HG03442 (cell line): ENCODE data around the gene C11orf21.
"Not testable (repeated sequence)": the region's sequence is repeated elsewhere in the genome, so short reads cannot be mapped to it uniquely, and the experiment has no call there.

Experiments
- ATAC-seq: cut with Tn5 transposase; IDR thresholded peaks from one replicate; pipeline ENCODE4 v1.9.1; 2021; ENCODE audit warnings: mild to moderate bottlenecking, moderate library complexity; ENCODE audit not compliant: unreplicated experiment

The C11orf21 gene

DNA sequence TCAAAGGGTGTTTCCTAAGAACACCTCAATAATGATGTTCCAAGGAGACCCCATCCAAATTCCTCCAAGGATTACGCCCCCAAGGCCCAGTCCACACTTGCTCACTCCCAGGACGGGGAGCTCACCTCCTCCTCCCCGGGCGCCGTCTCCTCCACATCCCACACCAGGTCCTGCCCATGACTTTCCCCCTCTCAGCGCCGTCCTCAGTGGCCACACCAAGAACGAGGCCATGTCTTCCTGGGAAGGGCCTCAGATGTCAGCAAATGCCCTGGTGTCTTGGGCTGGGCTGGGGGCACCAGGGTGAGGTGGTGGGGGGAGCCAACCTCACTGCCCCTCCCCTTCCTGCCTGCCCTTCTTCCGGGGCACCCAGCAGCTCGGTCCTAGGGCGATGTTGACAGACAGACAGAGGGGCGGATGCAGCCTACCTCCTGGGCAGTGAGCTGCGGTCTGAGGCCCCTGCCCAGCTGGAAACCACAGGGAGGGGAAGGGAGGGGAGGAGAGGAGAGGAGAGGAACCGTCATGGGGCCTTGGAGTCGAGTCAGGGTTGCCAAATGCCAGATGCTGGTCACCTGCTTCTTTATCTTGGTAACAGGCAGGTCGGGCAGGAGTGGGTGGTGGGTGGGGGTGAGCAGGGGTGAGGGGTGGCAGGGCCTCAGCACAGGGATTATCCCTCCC, at the start of gene C11orf21, which contains the start of gene TSPAN32:
C11orf21 (minus strand) TSS at position 288 of the 675 bp plus-strand sequence; CDS start at position 178, 110 bp downstream.
TSPAN32 (plus strand) TSS at position 383 of the 675 bp plus-strand sequence; CDS start at position 520, 137 bp downstream.
- no peak for ATAC-seq

DNA sequence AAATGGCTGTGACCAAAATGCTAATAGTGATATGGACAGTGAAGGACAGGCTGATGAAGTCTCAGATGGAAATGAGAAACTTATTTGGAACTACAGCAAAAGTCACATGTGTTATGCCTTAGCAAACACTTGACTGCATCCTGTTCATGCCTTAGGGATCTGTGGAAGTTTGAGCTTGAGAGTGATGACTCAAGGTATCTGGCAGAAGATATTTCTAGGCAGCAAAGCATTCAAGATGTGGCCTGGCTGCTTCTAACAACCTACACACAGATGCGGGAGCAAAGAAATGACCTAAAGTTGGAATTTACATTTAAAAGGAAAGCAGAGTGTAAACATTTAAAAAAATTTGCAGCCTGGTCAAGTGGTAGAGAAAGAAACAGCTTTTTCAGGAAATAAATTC, 47.3 kb upstream of the C11orf21 start:
- no peak for ATAC-seq

DNA sequence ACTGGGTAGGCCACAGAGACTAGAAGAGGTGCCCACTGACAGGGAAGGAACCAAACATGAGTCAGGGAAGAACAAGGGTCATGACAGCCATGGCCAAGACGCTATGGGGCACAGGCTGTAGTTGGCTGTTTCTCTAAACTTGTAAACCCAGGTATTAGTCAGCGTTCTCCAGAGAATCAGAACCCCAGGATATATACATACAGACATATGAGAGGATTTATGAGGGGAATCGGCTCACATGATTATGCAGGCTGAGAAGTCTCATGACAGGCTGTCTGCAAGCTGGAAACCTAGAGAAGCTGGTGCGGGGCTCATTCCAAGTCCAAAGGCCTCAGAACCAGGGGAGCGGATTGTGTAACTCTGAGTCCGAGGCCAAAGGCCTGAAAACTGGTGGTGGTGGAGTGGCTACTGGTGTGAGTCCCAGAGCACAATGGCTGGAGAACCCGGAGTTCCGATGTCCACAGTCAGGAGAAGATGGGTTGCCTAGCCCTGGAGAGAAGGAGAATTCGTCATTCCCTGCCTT, 45.7 kb upstream of the C11orf21 start:
- no peak for ATAC-seq

DNA sequence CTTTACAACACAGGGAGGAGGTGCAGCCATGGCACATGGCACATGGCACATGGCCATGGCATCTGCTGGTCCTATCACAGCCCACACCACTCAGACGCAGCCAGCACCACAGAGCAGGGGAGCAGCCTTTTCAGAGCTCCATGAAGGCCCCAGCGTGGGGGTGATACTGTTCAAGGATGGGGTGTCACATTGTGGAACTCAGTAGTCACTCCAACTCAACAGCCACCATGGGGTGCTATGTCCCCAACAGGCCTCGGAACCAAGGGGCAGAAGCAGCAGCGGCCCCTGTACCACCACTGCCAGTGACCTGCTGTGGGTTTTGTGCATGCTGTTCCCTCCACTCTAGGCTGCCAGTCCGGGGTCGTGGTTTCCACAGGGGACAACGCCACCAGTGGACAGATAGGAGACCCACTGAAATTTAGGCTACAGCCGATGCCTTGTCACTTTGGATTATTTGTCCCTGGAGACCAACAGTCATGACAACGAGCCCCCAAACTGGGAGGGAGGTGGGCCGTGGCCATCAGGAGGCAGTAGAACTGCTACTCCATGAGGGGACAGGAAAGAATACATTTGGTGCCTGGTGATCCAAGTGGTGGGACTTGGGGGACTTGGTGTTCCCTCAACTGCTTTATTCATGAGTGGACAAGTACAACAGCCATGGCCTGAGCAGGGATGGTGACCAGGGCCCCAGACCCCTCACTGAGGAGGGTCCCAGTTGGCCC, 45.0 kb upstream of the C11orf21 start:
- ATAC-seq, result no peak

DNA sequence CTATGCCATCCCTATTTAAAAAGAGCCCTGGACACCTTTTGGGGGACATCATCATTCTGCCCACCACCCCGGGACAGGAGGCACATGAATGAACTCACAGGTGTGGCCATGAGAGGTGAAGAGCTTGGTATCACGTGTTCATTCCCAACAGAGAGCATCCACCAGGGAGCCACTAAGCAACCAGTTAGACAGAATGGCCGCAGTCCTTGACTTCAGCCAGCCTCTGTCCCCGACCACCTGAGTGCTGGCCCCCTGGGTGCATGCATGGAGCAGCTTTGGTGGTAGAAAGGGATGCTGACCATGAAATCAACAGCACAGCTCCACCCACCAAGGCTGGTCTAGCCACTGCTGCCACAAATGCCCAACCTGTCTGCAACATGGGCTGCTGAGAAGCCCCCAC, 44.3 kb upstream of the C11orf21 start:
- no peak for ATAC-seq

DNA sequence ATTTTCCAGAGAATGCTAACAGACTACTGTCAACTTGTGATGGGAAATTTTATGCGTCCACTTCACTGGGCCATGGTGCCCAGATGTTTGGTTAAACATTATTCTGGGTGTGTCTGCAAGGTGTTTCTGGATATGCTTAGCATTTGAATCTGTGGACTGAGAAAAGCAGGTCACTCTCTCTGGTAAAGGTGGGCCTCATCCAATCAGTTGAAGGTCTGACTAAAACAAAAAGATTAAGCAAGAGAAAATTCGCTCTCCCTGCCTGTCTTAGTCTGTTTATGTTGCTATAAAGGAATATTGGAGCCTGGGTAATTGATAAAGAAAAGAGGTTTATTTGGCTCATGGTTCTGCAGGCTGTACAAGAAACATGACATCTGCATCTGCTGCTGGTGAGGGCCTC, 43.3 kb upstream of the C11orf21 start:
- ATAC-seq, result no peak

DNA sequence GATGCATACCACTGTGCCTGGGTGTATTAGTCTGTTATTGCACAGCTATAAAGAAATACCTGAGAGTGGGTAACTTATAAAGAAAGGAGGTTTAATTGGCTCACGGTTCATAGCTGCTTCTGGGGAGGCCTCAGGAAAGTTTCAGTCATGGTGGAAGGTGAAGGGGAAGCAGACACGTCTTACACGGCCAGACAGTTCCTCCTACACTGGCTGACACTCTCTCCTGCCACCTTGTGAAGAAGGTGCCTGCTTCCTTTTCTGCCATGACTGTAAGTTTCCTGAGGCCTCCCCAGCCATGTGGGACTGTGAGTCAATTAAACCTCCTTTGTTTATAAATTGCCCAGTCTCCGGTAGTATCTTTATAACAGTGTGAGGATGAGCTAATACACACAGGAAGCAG, 41.8 kb upstream of the C11orf21 start:
- ATAC-seq, result no peak

DNA sequence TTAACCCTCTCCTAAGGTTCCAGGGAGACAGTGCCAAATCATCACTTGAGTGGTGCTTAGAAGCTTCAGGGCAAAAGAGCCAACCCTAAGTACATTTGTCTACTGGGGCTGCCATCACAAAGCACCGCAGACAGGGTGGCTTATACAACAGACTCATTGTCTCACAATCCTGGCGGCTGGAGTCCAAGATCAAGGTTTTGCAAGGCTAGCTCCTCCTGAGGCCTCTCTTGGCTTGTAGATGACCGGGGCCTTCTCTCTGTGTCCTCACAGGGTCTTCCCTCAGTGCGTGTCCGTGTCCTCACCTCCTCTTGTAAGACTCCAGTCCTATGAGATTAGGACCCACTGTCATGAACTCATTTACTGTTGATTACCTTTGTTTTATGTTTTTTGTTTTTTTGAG, 41.3 kb upstream of the C11orf21 start:
- ATAC-seq, result no peak

DNA sequence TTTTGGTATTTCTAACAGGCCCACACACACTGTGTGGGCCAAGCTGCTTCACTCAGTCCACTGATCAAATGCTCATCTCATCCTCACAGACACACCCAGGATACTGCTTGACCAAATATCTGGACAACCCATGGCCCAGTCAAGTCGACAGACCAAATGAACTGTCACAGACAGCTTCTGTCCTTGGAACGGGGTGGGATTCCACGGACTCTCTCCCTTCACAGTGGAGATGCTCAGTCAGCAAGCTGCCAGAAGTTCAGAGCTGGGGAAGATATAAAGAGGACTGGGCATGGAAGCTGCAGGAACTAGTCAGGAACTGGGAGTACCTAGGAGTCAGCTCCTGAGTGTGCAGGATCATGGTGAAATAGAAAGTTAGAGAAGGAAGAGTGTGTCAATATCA, 40.8 kb upstream of the C11orf21 start:
- ATAC-seq, result no peak

DNA sequence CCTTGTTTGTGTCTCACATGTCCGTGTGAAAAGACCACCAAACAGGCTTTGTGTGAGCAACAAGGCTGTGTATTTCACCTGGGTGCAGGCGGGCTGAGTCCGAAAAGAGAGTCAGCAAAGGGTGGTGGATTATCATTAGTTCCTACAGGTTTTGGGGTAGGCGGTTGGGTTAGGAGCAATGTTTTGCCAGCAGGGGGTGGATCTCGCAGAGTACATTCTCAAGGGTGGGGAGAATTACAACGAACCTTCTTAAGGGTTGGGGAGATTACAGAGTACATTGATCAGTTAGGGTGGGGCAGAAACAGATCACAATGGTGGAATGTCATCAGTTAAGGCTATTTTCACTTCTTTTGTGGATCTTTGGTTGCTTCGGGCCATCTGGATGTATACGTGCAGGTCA, 37.0 kb upstream of the C11orf21 start:
- ATAC-seq, result not testable (repeated sequence)

DNA sequence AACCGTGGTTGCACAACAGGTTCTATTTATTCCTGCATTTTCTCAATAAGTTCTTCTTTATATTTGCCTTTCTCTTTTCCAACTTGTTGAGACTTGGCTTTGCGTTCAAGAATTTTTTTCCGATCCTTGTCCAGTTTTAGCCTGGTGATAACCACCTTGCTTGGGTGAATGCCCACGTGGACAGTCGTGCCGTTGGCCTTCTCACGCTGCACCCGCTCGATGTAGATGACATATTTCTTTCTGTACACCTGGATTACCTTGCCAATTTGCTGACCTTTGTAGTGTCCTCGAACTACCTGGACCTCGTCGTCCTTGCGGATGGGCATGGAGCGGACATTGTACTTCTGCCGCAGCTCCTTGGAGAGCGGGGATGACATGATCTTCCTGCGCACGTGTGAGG, 33.6 kb upstream of the C11orf21 start:
- ATAC-seq, result not testable (repeated sequence)

DNA sequence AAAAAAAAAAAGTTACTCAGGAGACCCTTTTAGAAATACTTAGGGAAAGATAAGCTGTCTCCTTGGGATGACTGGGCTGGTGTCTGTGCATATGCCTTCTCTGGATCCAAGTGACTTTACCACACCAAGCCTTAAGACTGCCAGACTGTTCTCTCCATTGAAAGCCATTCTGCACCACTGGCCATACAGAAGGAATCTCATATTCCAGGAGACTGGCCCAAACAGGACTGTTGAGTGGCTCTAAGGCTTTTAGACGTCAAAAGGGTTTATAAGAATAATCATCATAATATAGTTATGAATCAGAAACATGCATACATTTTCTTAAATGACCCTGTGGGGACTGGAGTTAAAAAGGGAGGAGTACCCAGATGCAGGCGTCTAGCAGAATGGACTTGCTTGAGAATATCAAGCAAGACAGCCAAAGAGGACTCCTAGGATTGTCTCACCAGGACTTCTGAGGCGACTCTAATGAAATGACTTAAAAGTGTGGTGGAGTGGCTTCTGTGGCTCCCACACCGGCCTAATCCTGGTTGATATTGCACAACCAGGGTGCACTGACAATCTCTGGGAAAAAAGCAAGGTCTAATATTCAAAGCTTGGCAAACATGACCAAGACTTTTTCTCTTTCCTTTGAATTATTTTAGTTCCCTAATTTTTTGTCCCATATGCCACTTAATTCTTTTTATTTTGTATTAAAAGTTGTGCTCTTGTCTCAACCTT, 31.9 kb upstream of the C11orf21 start:
- ATAC-seq, result not testable (repeated sequence)

DNA sequence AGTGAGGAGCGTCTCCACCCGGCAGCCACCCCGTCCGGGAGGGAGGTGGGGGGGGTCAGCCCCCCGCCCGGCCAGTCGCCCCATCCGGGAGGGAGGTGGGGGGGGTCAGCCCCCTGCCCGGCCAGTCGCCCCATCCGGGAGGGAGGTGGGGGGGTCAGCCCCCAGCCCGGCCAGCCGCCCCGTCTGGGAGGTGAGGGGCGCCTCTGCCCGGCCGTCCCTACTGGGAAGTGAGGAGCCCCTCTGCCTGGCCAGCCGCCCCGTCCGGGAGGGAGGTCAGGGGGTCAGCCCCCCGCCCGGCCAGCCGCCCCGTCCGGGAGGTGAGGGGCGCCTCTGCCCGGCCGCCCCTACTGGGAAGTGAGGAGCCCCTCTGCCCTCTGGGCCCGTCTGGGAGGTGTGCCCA, 30.9 kb upstream of the C11orf21 start:
- not testable (repeated sequence) for ATAC-seq

DNA sequence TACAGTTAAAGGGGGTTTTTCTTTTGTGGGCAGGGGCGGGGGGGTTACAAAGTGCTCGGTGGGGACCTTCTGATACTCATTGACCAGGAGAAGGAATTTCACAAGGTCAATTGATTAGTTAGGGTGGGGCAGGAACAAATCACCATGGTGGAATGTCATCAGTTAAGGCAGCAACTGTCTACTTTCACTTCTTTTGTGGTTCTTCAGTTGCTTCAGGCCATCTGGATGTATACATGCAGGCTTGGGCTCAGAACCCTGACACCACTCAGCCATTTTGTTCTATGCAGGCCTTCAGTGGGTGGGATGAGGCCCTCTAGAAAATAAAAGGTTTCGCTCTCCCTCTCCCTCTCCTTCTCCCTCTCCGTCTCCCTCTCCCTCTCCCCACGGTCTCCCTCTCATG, 29.7 kb upstream of the C11orf21 start:
- ATAC-seq, result no peak

DNA sequence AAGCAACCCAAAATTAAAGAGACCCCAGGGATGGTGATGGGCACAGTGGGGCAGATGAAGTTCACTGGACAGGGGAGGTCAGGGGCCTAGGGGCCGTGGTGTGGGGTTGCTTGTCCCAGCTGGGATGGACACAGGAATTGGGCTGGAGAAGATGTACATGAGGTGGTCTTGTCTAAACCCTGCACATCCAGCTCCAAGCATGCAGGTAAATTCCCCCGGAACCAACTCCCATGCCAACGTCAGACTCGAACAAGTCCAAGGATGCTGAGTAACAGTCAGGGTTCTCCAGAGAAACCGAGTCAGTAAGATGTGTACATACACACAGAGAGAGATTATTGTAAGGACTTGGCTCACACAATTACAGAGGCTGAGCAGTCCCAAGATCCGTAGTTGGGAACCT, 29.0 kb upstream of the C11orf21 start:
- ATAC-seq, result no peak

DNA sequence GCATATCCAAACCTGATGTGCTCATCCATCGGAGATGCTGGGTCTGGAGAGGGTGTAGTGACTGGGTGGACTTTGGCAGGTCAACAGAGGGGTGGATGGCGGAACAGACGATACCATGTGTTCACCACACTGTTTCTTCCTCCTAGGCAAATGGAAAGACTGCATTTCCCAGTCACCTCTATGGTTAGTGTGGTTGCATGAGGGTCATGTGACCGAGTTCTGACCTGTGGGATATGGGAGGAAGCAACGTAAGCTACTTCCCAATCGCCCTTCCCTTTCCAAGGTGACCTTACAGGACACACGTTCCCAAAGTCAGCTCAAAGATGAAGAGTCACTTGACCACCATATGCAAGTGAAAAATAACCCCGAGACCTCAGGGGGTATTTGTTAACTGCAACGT, 27.8 kb upstream of the C11orf21 start:
- no peak for ATAC-seq

DNA sequence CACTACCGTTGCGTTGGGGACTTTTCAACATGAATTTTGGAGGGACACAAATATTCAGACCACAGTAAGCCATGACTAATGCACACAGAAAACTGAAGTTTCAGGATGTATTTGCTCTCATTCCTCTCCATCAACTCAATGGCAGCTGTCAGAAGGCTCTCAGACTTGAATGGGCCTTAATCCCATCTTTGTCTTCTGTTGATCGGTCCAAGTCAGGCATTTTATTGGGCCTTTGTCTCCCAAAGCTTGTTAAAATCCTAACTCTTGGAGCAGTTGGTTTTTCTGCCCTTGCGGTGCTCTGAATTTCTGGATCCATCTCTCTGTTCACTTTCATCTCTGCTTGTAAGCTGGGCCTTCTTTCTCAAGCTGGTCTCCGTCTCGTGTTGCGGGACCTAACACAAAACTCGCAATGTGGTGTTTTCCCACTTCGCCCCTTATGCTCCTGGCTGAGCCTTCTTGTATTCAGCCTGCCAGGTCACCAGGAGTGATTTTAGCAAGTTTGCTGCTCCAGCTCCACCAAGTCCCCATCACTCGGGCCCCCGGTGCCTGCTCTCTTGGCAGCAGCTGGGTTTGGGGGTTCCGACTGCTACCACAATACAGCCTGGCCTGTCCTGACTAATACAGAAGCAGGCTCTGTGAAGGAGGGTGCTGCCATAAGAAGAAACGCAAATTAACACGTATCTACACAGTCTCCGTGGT, 27.1 kb upstream of the C11orf21 start:
- no peak for ATAC-seq

DNA sequence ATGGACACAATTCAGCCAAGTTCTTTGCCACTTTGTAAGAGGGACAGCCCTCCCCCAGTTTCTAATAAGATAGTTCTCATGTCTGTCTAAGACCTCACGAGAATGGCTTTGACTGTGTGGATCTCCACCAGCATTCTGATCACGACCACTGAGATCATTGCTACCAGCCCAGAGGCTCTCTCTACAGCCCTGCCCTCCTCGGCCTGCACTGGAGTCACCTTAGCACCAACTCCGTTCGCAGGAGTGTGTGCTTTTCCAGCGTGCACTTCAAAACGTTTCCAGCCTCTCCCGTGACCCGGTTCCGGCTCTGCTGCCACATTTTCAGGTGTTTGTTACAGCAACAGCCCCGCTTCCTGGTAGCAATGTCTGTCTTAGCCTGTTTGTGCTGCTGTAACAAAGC, 26.3 kb upstream of the C11orf21 start:
- ATAC-seq, result no peak

DNA sequence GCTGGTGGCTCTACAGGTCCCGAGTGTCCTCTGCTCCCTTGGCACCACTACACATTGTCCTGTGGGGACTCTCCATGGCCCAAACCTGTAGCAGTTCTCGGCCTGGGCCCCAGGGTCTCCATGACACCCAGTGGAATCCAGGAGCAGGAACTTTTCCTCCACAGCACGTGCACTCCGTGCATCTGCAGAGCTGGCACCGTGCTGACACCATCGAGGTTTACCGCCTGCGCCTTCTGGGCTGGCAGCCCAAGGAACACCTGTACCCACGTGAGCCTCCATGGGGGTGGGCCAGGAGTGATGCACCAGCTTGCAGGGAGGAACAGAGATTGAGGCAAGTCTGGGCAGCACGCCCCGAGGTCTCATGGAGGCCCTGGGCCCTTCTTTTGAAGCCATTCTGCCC, 25.3 kb upstream of the C11orf21 start:
- ATAC-seq, result no peak

DNA sequence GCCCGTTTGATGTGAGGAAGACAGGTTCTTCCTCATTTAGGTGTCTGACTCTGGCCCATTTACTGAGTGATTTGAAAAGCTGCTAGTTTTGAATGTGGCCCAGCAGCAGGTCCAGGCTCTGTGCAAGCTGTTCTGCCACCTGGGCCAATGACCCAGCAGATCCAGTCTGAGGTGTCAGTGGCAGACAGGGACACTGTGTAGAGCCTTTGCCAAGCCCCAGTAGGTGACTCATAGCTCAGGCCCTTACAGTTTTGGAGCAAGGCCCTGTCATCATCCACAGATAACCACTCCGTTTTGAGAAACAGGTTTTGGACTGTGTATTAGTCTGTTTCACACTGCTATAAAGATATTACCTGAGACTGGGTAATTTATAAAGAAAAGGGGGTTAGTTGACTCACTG, 24.0 kb upstream of the C11orf21 start:
- no peak for ATAC-seq

DNA sequence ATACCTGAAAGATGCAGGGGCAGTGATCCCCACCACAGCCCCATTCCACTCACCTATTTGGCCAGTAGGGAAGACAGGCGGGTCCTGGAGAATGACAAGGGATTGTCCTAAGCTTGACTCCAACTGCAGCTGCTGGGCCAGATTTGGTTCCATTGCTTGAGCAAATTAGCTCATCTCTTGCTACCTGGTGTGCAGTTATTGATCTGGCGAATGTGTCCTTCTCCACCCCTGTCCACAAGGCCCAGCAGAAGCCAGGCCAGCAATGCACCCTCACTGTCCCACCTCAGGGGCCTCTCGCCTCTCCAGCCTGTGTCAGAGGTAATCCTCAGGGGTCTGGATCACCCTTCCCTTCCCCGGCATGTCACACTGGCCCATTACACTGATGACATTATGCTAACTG, 23.4 kb upstream of the C11orf21 start:
- no peak for ATAC-seq
